ENCODE data around the gene EXD3.

The EXD3 gene

DNA sequence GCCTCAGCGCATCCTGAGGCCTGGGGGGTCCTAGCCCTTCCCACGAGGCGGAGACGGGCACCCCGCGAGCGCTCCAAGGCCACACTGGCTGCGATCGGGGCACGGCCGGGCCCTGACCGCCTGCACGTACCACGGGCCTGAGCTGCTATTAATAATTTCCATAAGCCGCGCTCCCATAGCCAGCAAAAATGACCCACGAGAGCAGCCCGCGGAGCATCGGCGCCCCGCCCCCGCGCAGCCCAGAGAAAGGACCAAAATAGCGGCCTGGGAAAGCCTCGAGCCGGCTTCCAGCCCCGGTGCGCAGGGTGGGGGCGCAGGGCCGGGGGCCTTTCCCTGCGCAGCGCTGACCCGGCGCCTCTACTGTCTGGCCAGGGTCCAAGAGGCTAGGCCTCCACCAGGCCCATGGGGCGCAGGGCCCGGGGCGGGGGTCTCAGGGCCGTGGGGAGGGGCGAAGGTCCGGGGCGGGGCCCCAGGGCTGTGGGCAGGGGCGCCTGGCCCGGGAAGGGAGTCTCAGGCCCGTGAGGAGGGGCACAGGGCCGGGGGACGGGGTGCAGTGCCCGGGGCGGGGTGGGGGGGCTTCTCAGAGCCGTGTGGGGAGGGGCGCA, 54.4 kb downstream of the EXD3 start:
- no peak overlapping the region for H3K4me3 ChIP-seq (ENCODE audit: low read depth, low read length)
- peaks cover 10% of the 10 kb centered on the region; the same call in 1 of the 2 replicates for H3K4me1 ChIP-seq
- no peak for DNase-seq
- no peaks in the 10 kb centered on the region for H3K27me3 ChIP-seq
- no peaks in the 10 kb centered on the region for H3K9me3 ChIP-seq
- TF ChIP-seq, protein P1, sequence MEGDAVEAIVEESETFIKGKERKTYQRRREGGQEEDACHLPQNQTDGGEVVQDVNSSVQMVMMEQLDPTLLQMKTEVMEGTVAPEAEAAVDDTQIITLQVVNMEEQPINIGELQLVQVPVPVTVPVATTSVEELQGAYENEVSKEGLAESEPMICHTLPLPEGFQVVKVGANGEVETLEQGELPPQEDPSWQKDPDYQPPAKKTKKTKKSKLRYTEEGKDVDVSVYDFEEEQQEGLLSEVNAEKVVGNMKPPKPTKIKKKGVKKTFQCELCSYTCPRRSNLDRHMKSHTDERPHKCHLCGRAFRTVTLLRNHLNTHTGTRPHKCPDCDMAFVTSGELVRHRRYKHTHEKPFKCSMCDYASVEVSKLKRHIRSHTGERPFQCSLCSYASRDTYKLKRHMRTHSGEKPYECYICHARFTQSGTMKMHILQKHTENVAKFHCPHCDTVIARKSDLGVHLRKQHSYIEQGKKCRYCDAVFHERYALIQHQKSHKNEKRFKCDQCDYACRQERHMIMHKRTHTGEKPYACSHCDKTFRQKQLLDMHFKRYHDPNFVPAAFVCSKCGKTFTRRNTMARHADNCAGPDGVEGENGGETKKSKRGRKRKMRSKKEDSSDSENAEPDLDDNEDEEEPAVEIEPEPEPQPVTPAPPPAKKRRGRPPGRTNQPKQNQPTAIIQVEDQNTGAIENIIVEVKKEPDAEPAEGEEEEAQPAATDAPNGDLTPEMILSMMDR (IDR thresholded peaks at IDR 0.05; ENCODE audit: low read depth, low read length), result no peak
- H3K36me3 ChIP-seq, result no peaks in the 10 kb centered on the region

GRCh38 chr9:137367506-137368430, 55.2 kb downstream of the EXD3 start:
- TF ChIP-seq, protein P1 (IDR thresholded peaks at IDR 0.05; ENCODE audit: low read depth, low read length), result no peak
- Histone ChIP-seq H3K36me3 (no peaks in the 10 kb centered on the region), H3K27me3 (no peaks in the 10 kb centered on the region)

DNA sequence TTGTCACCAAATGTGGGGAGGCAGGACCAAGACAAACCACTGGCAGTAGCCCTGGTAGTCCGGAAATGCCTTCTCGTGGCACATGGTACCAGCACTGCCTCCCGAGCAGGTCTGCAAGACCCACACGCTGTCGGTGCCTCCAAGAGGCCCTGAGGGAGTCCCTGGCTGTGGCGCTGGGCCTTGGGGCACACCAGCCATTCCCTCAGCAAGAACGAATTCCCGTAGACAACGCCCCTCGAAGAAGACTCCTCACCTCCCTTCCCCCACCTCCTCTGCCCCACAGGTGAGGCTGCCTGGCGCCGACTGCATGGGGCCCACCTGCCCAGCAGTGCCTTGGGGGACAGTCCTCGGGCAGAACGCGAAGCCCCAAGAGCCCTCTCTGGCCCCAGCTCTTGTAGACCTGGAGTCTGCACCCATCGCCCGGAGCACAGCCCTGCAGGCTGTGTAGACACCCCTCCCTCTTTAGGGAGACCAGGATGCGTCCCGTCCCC, 56.0 kb downstream of the EXD3 start:
- TF ChIP-seq, protein P1 (IDR thresholded peaks at IDR 0.05; ENCODE audit: low read depth, low read length), result no peak
- Histone ChIP-seq H3K4me1 (no peaks in the 10 kb centered on the region), H3K4me3 (ENCODE audit: low read depth, low read length) (no peak overlapping the region), H3K36me3 (no peaks in the 10 kb centered on the region), H3K9me3 (no peaks in the 10 kb centered on the region), H3K27me3 (peaks cover 3% of the 10 kb centered on the region; the same call in 1 of the 2 replicates)
- DNase-seq, result no peak

More at GRCh38 chr9:137367506-137368430, 55.2 kb downstream of the EXD3 start:
- H3K9me3 ChIP-seq, result no peaks in the 10 kb centered on the region
- H3K4me3 ChIP-seq (ENCODE audit: low read depth, low read length), result no peak overlapping the region
- peaks cover 4% of the 10 kb centered on the region; the same call in 1 of the 2 replicates for H3K4me1 ChIP-seq
- no peak for DNase-seq

DNA sequence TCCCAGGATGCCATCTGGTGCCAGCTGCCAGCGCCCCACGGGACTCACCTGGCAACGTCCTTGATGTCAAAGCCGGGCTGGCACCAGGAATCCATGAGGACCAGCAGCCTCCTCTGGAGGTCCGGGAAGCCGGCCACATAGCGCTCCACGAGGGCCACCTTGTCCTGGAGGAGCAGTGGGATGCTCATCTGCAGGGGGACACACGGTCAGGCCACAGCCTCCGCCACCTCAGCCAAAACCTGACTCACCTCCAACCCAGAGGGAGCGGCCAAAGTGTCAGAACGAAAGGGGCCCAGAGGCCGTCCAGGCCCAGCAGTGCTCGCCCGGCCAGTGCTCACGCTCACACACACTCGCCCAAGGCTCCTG, 56.5 kb downstream of the EXD3 start:
- TF ChIP-seq, protein P1 (IDR thresholded peaks at IDR 0.05; ENCODE audit: low read depth, low read length), result no peak
- DNase-seq, result no peak
- peaks cover 3% of the 10 kb centered on the region; the same call in 1 of the 2 replicates for H3K27me3 ChIP-seq

GRCh38 chr9:137365552-137366444, 57.2 kb downstream of the EXD3 start:
- Histone ChIP-seq H3K9me3 (no peaks in the 10 kb centered on the region; the same call in 1 of the 2 replicates), H3K4me1 (no peaks in the 10 kb centered on the region), H3K27me3 (peaks cover 6% of the 10 kb centered on the region), H3K36me3 (no peaks in the 10 kb centered on the region), H3K4me3 (ENCODE audit: low read depth, low read length) (no peak overlapping the region)
- TF ChIP-seq, protein P1 (IDR thresholded peaks at IDR 0.05; ENCODE audit: low read depth, low read length), result no peak
- DNase-seq, result no peak

More for the DNA sequence above, 56.5 kb downstream of the EXD3 start:
- Histone ChIP-seq H3K36me3 (no peaks in the 10 kb centered on the region), H3K9me3 (no peaks in the 10 kb centered on the region), H3K4me3 (ENCODE audit: low read depth, low read length) (no peak overlapping the region), H3K4me1 (no peaks in the 10 kb centered on the region)
